ENCODE results near the gene PCSK1. TPM values are rescaled to one million over a fixed set of nuclear protein-coding genes. Genes with fewer than 3 reads are reported as not detected.

PCSK1 gene
- total and polyA plus RNA-seq, 7 donors: 0.11 to 0.64 (median 0.17) TPM

DNA sequence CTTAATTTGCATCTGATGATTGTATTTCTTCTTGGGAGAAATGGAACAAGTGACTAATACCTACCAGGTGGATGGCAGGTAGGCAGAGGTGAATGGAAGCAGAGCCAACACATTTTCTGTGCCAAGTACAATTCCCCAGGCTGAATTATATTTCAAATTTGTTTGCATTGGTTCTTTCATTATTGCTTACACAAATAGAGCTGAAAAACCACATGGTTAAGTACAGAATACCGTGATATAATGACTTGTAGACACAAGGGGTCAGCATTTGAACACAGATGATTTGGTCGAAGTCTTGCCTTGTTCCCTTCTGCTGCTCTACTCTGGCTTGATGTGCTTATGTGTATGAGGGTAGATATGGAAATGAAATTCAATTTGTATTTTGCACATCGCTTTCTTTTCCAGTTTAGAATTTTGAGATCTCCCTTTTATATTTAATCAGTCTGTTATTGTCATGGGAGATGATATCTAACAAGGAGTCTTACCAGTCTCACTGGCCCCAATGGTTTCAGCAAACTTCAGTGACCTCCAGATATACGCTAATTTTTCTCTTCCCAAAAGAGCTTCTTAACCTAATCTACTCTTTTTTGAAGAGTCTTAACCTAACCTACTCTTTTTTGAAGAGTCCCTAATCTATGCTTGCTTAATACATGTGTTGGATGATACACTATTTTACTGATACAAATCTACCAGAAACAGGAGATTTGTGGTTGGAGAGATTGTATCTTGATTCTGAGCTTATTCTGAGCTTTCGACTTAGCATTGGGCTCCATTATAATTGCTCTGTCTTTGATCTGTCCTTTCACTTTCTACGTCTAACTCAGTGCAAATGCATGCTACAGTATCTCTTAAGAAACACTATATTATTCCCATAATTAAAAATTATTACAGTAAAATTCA lies 88.1 kb downstream of the PCSK1 start:
- Histone ChIP-seq H3K4me3 (no peak overlapping the region), H3K27ac (no peak overlapping the region), H3K36me3 (ENCODE audit: insufficient read depth in 1 of 2, low read depth in 1 of 2) (no peaks in the 10 kb centered on the region), H3K9me3 (no peaks in the 10 kb centered on the region), H3K4me1 (peaks cover 4% of the 10 kb centered on the region), H3K27me3 (ENCODE audit: insufficient read depth in 3 of 3, low read length in 2 of 3) (no peaks in the 10 kb centered on the region)
- ATAC-seq: peak; percentile 89 to 97 (median 92)
- intact Hi-C loops (cut with DNase I): loop anchor here (1.0 to 10.0 kb wide), 3 partner anchors 256 to 330 kb away; no protein-coding TSS in a partner anchor
- 45 to 51% (median 47%) methylated on average over 6 of the region's 6 CpGs for WGBS, 3 donors
- peak; percentile 66 for TF ChIP-seq CTCF (IDR thresholded peaks at IDR 0.05)
- DNase-seq: no peak

DNA sequence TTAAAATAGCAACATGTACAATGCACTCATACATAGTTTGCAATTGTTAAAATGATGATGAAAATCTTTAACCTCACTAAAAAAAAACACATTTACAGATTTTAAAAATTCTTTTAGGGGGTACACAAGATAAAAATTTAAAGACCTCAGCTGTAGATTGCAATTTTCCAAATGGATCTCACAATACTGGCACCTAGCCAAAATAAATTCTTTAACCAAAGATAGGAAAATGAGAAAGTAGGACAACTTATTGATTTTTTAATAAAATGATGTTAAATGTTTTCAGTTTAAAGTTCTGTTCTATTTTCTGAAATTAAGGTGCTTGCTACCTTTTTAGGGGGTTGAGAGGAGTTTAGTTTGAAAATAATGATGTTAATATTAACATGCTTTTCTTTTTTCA lies 90.0 kb downstream of the PCSK1 start:
- TF ChIP-seq CTCF (IDR thresholded peaks at IDR 0.05): no peak
- Histone ChIP-seq H3K27me3 (ENCODE audit: insufficient read depth in 3 of 3, low read length in 2 of 3) (no peaks in the 10 kb centered on the region), H3K36me3 (ENCODE audit: insufficient read depth in 1 of 2, low read depth in 1 of 2) (no peaks in the 10 kb centered on the region), H3K4me1 (peaks cover 21% of the 10 kb centered on the region), H3K4me3 (no peak overlapping the region), H3K27ac (no peak overlapping the region), H3K9me3 (no peaks in the 10 kb centered on the region)
- no peak for DNase-seq
- no peak for ATAC-seq
- intact Hi-C loops (cut with DNase I): loop anchor here in 1 of 2 donors (10.0 kb wide), 1 partner anchor 332 kb away; no protein-coding TSS in a partner anchor

DNA sequence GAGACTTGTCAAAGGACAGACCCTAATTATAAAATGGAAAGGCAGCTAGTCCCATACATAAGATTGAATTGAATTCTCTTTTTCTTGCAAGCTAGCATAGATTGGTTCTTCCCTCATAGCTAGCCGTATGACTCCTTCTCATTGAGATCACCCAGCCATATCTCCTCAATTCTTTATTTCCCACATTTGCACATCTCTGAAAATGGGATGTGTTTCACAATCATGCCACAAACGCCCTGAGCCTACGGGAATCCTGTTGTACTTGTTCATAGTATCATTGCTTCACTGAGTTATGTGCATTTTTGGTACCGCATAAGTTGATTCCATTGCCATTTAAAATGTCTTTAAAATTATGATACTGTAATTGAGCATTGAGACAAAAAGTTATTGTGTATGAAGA lies 90.5 kb downstream of the PCSK1 start:
- 84 to 94% (median 87%) methylated on average over 4 of the region's 4 CpGs for WGBS, 3 donors
- Histone ChIP-seq H3K27me3 (ENCODE audit: insufficient read depth in 3 of 3, low read length in 2 of 3) (no peaks in the 10 kb centered on the region), H3K9me3 (no peaks in the 10 kb centered on the region), H3K4me3 (no peak overlapping the region), H3K4me1 (peaks cover 26% of the 10 kb centered on the region), H3K27ac (no peak overlapping the region), H3K36me3 (ENCODE audit: insufficient read depth in 1 of 2, low read depth in 1 of 2) (no peaks in the 10 kb centered on the region)
- no peak for DNase-seq
- intact Hi-C loops (cut with DNase I): loop anchor here in 1 of 2 donors (10.0 kb wide), 1 partner anchor 332 kb away; no protein-coding TSS in a partner anchor
- TF ChIP-seq CTCF (IDR thresholded peaks at IDR 0.05): no peak
- ATAC-seq: no peak

Other genes starting within 250 kb of the PCSK1 start
- 100 to 1,000 TPM; 193 to 447 (median 387) TPM for gene CAST, start 229.1 kb upstream of the PCSK1 start, total RNA-seq
- 100 to 1,000 TPM; 231 to 312 (median 291) TPM for gene CAST, start 229.1 kb upstream of the PCSK1 start, polyA plus RNA-seq

Data from psoas muscle (tissue), 8 donors.